Stimulated activated CD8-positive, alpha-beta memory T cell treated with anti-CD3 and anti-CD28 coated beads, Interleukin-2, amount 100 ng/mL, for 1 hour (primary cell): ENCODE data around the gene DYSF.

Experiments
- DNase-seq, 2 donors: peaks; one replicate each; pipeline ENCODE4 v3.0.0-alpha.2; 2020; ENCODE audit warnings: low read depth in 2 of 2

DYSF gene

DNA sequence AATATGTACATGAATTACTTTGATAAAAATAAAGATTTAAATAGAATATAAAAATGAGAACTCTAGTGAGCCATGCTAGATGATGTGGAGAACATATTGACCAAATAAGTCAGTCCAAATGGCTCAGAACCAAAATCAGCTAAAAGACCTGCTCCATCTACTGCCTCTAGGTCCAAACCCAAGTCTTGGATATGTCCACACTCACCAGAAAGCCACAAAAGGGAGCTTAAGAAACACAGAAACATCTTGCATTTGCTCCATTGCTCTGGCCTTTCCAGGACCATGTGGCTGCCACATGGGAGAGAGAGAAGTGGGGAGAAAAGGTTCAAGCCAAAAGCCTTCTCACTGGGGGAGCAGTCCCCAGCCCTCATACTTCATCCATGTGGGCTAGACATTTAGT, 272.5 kb downstream of the DYSF start:
- DNase-seq = no peak

DNA sequence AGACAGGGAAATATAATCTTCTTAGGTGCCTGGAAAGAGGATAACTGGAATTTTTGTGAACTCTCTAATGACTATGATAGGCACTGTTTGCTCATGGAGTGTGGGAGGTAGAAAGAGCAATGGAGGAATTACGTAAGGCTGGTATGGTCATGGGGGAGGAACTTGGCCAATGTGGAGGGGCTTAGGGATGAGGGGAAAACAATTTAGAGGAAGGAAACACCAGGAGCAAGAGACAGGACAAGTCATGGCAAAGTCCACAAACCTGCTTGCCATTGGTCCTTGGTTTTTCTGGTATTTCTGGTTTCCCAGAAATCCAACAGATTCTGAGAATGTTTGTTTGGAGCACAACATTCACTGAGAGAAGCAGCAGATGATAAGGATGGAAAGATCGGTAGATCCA, 274.2 kb downstream of the DYSF start:
- no peak for DNase-seq

DNA sequence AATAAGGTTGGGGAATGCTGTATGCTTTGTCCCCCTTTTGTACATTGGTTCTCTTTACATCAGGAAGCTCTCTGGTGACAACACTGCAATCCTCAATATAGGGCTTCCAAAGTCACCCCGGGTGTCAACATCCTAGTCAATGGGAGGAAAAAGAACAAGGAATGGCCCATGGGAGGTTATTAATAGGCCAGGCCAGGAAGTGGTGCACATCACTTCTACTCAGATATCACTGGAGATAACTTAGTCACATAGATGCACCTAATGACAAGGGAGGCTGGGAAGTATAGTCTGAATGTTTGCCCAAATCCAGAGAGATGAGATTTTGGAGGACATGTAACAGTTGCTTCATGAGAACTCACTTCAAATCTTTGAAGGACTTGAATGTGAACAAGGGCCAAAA, 274.7 kb downstream of the DYSF start:
- DNase-seq = no peak

DNA sequence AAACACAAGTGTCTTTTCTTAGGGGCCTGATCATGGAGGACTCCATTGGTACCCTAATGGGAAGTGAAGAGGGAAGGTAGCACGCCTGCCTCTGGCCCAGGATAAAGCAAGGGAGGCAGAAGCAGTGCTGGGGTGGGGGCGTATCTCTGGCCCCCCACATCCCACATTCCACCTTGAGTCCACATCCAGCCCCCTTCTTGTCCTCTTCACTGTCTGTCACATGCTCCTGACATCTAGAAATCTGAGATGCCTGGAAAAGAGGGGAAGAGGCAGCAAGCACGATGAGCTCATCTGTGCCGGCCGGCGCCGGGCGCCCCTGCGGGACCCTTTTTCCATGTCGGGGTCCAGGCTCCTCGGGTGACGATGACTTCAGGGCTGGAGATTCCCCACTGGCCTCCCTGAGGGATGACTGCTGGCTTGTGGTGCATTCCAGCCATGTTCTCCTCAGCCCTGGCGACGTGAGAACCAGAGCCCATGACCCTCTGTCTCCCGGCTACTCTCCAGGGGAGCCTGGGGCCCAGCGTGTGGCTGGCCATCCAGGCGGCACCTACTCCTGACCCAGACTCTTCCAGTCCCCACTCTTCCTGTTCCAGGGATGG, 277.5 kb downstream of the DYSF start:
- no peak for DNase-seq

DNA sequence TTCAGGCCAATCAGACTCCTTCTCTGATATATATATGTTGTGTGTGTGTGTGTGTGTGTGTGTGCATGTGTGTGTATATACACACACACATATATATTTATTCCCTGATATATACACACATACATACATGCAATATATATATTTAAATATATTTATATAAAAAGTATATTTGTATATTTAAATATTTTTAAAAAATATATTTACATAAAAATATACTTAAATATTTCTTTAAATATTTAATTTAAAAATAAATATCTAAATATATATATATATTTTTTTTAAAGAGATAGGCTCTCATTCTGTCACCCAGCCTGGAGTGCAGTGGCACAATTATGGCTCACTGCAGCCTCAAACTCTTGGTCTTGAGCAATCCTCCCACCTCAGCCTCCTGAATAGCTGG, 281.3 kb downstream of the DYSF start:
- DNase-seq = no peak

DNA sequence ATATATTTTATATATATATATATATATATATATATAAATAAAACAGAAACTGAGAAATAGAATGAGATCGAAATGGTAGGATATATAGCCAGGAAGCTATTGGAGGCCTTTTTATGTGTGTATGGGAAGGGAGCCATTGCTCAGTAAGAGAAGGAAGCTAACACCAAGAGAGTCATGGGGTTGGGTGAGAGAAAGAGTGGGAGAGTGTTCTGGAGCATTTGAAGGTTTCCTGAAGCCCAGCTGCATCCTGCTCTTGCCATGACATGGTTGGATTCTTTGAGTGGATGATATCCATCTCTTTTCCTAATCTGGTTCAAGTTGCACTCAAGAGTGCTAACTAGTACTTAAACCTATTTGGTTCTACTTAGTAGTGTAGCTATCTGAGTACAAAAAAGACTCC, 282.3 kb downstream of the DYSF start:
- no peak for DNase-seq
